Measurements from ENCODE around the gene MTMR10.

- TF ChIP-seq CTCF (IDR thresholded peaks at IDR 0.05) (no peak), POLR2A (IDR thresholded peaks at IDR 0.05) (no peak)
These were observed 28.6 kb upstream of the MTMR10 start for GRCh38 chr15:31019986-31020385.
